HG02678 (cell line): ENCODE data around the gene CCDC88C.
"Not testable (repeated sequence)": the region's sequence is repeated elsewhere in the genome, so short reads cannot be mapped to it uniquely, and the experiment has no call there.

Experiments
- ATAC-seq: cut with Tn5 transposase; IDR thresholded peaks from one replicate; pipeline ENCODE4 v1.9.1; 2021; ENCODE audit warnings: mild to moderate bottlenecking, moderate library complexity; ENCODE audit not compliant: unreplicated experiment

CCDC88C gene

DNA sequence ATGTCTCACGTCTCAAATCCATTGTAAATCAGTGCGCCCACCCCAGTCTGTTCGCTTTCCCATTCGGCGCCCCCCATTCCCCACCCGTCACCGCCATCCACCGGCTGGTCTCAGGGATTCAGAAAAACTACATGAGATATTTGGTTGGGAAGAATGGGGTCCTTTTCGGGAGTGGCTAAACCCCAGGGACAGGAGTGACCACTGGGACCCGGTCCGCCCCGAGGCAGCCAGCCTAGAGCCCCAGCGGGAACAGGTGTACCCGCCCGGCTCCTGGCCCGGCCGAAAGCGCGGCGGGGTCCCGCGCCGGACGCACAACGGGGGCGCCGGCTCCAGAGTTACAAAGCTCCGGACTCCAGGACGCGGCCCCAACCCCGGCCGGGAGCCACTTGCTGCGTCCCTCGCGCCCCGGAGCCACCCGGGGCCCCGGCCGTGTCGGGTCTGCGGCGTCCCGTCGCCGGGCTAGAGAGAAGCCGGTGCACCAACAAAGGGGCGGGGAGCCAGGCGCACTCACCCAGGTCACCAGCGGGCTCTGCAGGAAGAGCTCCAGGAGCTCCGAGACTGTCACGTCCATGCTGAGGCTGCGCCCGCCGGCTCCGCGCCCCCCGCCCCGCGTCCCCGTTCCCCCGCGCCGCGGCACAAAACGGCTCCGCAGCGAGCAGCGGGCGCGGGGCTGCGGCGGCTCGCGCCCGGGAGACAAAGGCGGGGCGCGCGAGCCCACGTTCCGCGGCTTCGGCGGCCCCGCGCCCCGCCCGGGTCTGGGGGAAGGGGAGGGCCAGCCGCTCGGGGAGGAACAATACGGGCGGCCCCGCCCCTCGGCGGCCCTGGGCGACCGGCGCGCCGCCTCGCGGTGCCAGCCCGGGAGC, at the start of gene CCDC88C:
Gene CCDC88C (minus strand): TSS at position 701 of the 863 bp plus-strand sequence. CDS start 130 bp downstream, at position 571.
- ATAC-seq = peak; percentile 59

DNA sequence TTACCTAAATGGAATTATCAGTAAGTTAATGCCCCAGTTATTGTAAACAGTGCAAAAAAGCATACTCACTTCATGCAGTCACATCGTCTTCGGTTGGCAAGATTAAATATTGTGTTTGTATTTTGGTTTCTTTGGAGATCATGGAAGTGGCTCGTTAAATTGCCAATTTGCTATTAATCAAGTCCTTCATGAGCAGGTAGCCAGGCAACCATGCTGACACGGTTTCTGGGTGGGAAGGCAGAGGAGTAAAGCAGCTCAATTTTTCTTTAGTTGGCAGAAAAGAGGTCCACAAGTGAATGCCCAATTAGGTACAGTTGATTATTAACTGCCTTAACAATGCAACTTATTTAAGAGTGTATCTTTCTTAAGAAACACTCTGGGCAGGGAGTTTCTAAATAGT, 48.6 kb upstream of the CCDC88C start:
- ATAC-seq = no peak

- no peak for ATAC-seq
These were observed 47.1 kb upstream of the CCDC88C start for GRCh38 chr14:91464615-91465205.

GRCh38 chr14:91458612-91459011, 41.0 kb upstream of the CCDC88C start:
- no peak for ATAC-seq

DNA sequence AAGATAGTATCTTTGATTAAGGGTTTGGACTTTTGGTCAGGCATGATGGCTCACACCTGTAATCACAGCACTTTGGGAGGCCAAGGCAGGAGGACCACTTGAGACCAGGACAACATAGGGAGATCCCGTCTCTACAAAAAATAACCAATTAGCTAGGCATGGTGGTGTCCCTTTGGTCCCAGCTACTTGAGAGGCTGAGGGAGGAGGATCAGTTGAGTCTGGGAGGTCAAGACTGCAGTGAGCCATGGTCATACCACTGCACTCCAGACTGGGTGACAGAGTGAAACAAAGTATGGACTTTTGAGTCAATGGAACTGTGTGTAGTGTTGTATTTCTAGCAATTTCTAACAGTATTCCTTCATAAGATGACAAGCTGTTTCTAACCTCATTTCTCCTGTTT, 38.7 kb upstream of the CCDC88C start:
- ATAC-seq = no peak

- ATAC-seq = no peak
These were observed 37.0 kb upstream of the CCDC88C start for GRCh38 chr14:91454580-91454979.

- no peak for ATAC-seq
These were observed 36.5 kb upstream of the CCDC88C start for GRCh38 chr14:91454155-91454554.

DNA sequence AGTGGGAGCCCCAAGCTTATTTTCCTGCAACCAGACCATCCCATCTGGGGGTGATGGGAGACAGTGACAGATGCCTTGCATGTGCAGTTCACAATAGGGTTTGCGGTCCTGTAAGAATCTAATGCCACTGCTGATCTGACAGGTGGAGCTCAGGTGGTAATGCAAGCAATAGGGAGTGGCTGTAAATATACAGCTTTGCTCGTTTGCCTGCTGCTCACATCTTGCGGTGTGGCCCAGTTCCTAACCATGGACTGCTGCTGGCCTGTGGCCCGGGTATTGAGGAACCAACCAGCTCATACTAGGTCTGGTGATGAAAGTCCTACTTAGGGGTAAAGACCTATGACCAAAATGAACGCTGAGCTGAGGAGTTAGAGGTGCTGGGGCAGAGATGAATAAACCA, 36.1 kb upstream of the CCDC88C start:
- no peak for ATAC-seq

DNA sequence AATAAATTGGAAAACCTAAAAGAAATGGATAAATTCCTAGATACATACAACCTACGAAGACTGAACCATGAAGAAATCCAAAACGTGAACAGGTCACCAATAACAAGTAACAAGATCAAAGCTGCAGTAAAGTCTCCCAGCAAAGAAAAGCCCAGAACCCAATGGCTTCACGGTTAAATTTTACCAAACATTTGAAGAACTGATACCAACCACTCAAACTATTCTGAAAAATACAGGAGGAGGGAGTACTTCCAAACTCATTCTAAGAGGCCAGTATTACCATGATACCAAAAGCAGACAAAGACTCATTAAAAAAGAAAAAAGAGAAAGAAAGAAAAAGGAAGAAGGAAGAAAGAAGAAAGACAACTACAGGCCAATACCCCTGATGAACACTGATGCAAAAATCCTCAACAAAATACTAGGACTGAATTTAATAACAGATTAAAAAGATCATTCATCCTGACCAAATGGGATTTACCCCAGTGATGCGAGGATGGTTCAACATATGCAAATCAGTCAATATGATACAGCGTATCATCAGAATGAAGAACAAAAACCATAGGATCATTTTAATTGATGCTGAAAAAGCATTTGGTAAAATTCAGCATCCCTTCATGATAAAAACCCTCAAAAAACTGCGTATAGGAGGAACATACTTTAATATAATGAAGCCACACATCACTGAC, 26.9 kb upstream of the CCDC88C start:
- no peak for ATAC-seq

GRCh38 chr14:91439345-91439744, 21.7 kb upstream of the CCDC88C start:
- no peak for ATAC-seq

DNA sequence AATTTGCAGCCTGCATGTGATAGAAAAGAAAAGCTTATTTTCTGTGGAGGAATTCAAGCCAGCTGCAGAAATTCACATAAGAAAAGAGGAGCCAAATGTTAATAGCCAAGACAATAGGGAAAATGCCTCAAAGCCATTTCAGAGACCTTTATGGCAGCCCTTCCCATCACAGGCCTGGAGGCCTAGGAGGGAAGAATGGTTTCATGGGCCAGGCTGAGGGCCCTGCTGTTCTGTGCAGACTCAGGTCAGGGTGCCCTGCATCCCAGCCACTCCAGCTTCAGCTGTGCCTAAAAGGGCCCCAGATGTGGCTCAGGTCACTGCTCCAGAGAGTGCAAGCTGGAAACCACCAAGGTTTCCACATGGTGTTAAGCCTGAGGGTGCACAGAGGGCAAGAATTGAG, 21.2 kb upstream of the CCDC88C start:
- ATAC-seq = no peak

DNA sequence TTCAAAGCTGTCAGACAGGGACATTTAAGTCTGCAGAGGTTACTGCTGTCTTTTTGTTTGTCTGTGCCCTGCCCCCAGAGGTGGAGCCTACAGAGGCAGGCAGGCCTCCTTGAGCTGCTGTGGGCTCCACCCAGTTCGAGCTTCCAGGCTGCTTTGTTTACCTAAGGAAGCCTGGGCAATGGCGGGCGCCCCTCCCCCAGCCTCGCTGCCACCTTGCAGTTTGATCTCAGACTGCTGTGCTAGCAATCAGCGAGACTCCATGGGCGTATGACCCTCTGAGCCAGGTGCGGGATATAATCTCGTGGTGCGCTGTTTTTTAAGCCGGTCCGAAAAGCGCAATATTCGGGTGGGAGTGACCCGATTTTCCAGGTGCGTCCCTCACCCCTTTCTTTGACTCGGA, 18.6 kb upstream of the CCDC88C start:
- ATAC-seq = not testable (repeated sequence)

DNA sequence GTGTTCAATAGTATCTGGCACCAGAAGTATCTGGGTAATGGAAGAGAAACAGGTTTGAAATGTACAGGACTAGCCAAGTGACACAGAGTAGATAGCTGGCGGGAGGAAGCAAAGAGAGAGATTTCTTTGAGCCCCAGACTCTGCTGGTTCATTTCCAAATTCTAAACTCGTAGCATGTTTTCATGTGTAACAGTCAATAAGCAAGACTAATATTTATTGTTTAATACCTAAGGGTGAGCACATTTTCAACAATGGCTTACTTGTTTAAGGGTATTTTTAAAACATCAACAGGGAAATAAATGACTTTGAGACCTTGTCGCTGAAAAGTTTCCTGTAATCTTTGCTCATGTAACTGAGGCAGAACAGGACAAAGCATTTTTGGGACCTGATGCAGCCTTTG, 11.8 kb upstream of the CCDC88C start:
- ATAC-seq = no peak

DNA sequence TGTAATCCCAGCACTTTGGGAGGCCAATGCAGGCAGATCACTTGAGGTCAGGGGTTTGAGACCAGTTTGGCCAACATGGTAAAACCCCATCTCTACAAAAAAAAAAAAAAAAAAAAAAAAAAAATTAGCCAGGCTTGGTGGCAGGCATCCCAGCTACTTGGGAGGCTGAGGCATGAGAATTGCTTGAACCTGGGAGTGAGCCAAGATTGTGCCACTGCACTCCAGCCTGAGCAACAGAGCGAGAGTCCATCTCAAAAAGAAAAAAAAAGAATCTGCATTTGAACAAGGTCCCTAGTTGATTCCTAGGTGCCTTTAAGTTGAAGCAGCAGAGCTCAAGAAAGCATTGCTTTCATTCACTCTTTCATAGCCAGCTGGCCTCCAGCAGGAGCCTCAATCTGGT, 11.3 kb upstream of the CCDC88C start:
- ATAC-seq = not testable (repeated sequence)

DNA sequence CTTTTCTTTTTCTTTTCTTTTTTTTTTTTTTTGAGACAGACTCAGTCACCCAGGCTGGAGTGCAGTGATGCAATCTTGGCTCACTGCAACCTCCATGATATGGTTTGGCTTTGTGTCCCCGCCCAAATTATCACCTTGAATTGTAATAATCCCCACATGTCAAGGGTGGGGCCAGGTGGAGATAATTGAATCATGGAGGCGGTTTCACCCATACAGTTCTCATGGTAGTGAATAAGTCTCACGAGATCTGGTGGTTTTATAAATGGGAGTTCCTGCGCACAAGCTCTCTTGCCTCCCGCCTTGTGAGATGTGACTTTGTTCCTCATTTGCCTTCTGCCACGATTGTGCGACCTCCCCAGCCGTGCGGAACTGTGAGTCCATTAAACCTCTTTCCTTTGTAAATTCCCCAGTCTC, 7.9 kb upstream of the CCDC88C start:
- not testable (repeated sequence) for ATAC-seq

GRCh38 chr14:91424813-91425530, 7.4 kb upstream of the CCDC88C start:
- ATAC-seq = no peak

- no peak for ATAC-seq
These were observed 3.1 kb upstream of the CCDC88C start for GRCh38 chr14:91420686-91421085.

GRCh38 chr14:91419451-91419850, 1.8 kb upstream of the CCDC88C start:
- ATAC-seq = no peak

DNA sequence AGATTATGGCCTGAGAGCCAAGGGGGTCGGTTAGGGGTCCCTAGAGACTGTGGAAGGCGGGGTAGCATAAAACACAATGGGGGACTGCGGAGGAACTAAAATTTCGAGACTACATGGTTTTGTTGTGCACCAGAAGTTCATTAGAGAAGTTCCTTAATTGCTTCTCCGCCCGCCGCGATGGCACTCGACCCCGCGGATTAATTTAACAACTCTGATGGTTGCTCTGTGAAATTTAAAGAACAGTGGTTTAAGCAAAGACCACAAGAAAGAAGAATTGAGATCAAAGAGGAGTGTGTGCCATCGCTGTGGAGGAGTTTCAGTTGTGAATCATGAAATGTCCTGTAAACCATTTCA, 1.4 kb upstream of the CCDC88C start:
- ATAC-seq = no peak

DNA sequence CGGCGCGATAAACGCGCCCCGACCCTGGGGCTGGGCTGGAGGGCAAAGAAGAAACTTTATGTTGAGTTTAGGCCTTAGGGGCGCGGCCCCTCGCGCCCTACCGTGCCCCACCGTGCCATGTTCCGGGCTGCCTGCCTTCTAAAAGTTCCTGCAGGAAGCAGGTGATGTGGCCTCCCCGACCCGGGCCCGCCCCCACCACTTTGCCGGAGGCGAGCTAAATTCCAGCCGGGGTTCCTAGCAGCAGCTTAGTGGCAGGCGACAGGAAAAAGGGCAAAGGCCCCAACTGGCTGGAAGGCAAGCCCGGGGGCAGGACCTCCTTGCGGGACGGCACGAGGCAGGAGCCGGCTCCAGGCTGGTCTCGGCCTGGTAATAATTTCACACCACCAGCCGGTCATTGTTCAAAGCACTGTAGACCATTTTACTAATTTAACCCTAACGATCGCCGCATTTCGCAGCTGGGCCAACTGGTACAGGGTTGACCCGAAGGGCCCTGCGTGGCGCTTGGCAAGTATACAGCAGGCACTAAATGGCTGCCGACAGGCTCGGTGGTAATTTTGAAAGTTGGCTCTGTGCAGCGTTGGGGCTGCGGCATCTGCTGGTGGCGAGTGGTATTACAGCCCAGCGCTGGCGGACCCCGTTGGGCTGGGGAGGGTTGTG, 895 bp upstream of the CCDC88C start:
- ATAC-seq = peak; percentile 23

DNA sequence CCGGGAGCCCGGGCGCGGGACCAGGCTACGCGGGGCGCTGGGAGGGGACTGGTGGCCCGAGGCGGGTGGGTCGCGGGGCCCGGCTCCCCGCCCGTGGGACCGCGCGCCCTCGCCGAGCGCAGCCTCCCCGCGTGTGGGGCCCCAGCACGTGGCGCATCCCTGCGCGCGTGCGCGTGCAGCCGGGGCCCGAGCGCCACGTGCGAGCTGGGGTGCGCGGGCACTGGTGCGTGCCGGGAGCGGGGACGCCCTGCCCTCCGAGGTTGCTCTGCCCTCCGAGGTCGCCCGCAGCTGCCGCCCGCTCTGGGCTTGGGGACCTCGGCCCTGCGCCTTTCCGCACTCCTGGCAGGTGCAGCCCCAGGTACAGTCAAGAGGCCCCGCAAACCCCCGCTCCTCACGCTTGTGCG, 365 bp upstream of the CCDC88C start:
- peak; percentile 33 for ATAC-seq
